ENCODE measurements around the gene ANTKMT. TPM values are rescaled to one million over a fixed set of nuclear protein-coding genes. Genes with fewer than 3 reads are reported as not detected.

The ANTKMT gene
- total RNA-seq, 1 experiment from 2014 or later = 93.6 TPM

- TF ChIP-seq POLR2AphosphoS5 (IDR thresholded peaks at IDR 0.05; ENCODE audit: low read depth, low read length) = no peak
- no peak for TF ChIP-seq TCF7L2 (IDR thresholded peaks at IDR 0.05; ENCODE audit: low read depth, low read length)
- TF ChIP-seq, protein P1, sequence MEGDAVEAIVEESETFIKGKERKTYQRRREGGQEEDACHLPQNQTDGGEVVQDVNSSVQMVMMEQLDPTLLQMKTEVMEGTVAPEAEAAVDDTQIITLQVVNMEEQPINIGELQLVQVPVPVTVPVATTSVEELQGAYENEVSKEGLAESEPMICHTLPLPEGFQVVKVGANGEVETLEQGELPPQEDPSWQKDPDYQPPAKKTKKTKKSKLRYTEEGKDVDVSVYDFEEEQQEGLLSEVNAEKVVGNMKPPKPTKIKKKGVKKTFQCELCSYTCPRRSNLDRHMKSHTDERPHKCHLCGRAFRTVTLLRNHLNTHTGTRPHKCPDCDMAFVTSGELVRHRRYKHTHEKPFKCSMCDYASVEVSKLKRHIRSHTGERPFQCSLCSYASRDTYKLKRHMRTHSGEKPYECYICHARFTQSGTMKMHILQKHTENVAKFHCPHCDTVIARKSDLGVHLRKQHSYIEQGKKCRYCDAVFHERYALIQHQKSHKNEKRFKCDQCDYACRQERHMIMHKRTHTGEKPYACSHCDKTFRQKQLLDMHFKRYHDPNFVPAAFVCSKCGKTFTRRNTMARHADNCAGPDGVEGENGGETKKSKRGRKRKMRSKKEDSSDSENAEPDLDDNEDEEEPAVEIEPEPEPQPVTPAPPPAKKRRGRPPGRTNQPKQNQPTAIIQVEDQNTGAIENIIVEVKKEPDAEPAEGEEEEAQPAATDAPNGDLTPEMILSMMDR (IDR thresholded peaks at IDR 0.05) = no peak
- TF ChIP-seq REST (IDR thresholded peaks at IDR 0.05; ENCODE audit: insufficient read depth in 1 of 2, low read depth in 2 of 2, low read length in 1 of 2) = no peak
- TF ChIP-seq SIN3A (IDR thresholded peaks at IDR 0.05; ENCODE audit: borderline replicate concordance, insufficient read depth, low read depth, low read length) = no peak
- intact Hi-C loops (cut with micrococcal nuclease; ENCODE audit: unreplicated experiment) = no loop called here
- ATAC-seq = no peak
- DNase-seq (ENCODE audit: low read depth, low spot score) = no peak
- no peak overlapping the region for H3K27ac ChIP-seq (ENCODE audit: low read length)
- in situ Hi-C loops (cut with HindIII; ENCODE audit: low pct_unique_long_range_greater_than_20kb, low sequenced_read_pairs) = no loop called here
- POLR2A ChIA-PET = no interaction called here
- no TSS peak for BruUV-seq (replicated peaks)
- H3K36me3 ChIP-seq (ENCODE audit: control insufficient read depth, insufficient read depth, low read length) = no peaks in the 10 kb centered on the region
- no peaks in the 10 kb centered on the region for H3K27me3 ChIP-seq (ENCODE audit: control insufficient read depth, insufficient read depth, low read length)
- H3K9me3 ChIP-seq (ENCODE audit: control insufficient read depth, insufficient read depth, low read depth, low read length) = no peaks in the 10 kb centered on the region
- CTCF ChIA-PET = no interaction called here
- no peak overlapping the region for H3K4me3 ChIP-seq (ENCODE audit: low read depth in 2 of 2, low read length in 2 of 2)
- H3K4me1 ChIP-seq (ENCODE audit: control insufficient read depth, insufficient read depth, low read length) = no peaks in the 10 kb centered on the region
Measured at GRCh38 chr16:747978-748746, 27.2 kb downstream of the ANTKMT start.

DNA sequence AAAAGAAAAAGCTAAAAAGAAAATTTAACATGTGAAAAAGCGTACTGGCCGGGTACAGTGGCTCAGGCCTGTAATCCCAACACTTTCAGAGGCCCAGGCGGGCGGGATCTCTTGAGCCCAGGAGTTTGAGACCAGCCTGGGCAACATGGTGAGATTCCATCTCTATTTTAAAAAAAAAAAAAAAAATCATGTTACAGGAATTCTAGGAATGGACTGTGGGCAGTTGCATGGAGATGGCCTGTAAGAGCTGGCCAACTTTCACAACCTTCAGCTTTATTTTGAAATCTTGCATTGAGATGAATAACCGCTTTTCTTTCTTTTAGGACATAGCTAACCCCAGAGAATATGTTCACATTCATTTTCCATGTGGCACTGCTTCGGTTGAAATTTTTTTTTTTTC lies 28.1 kb downstream of the ANTKMT start:
- no TSS peak for BruUV-seq (replicated peaks)
- DNase-seq (ENCODE audit: low read depth, low spot score) (no peak), ATAC-seq (no peak)
- ChIA-PET CTCF (no interaction called here), POLR2A (interaction anchor here (0.6 kb wide), 1 partner anchor 39 kb away, joined by 3 read pairs; the partner anchor contains the start of gene RPUSD1)
- in situ Hi-C loops (cut with HindIII; ENCODE audit: low pct_unique_long_range_greater_than_20kb, low sequenced_read_pairs) (no loop called here), intact Hi-C loops (cut with micrococcal nuclease; ENCODE audit: unreplicated experiment) (no loop called here)
- Histone ChIP-seq H3K4me3 (ENCODE audit: low read depth in 2 of 2, low read length in 2 of 2) (no peak overlapping the region), H3K27ac (ENCODE audit: low read length) (no peak overlapping the region), H3K9me3 (ENCODE audit: control insufficient read depth, insufficient read depth, low read depth, low read length) (no peaks in the 10 kb centered on the region), H3K27me3 (ENCODE audit: control insufficient read depth, insufficient read depth, low read length) (no peaks in the 10 kb centered on the region), H3K36me3 (ENCODE audit: control insufficient read depth, insufficient read depth, low read length) (no peaks in the 10 kb centered on the region), H3K4me1 (ENCODE audit: control insufficient read depth, insufficient read depth, low read length) (no peaks in the 10 kb centered on the region)
- no peak for TF ChIP-seq SIN3A (IDR thresholded peaks at IDR 0.05; ENCODE audit: borderline replicate concordance, insufficient read depth, low read depth, low read length)
- TF ChIP-seq, protein P1 (IDR thresholded peaks at IDR 0.05) = no peak
- TF ChIP-seq REST (IDR thresholded peaks at IDR 0.05; ENCODE audit: insufficient read depth in 1 of 2, low read depth in 2 of 2, low read length in 1 of 2) = no peak
- no peak for TF ChIP-seq TCF7L2 (IDR thresholded peaks at IDR 0.05; ENCODE audit: low read depth, low read length)
- no peak for TF ChIP-seq POLR2AphosphoS5 (IDR thresholded peaks at IDR 0.05; ENCODE audit: low read depth, low read length)

All from Panc1 (cell line).